RWPE2 (cell line): ENCODE data around the gene RSPH10B2.
"Not testable (repeated sequence)": the region's sequence is repeated elsewhere in the genome, so short reads cannot be mapped to it uniquely, and the experiment has no call there.

Experiments used
- ATAC-seq: fragments of 200-7000 bp; cut with Tn5 transposase; 3 replicates; pipeline ENCODE4 v1.9.1; 2021; ENCODE audit warnings: low read depth
- DNase-seq: peaks from one replicate; pipeline ENCODE4 v3.0.0-alpha.2; 2020; ENCODE audit warnings: low spot score
- H3K27ac ChIP-seq: fragments of 450-650 bp; 2 replicates; pipeline ENCODE4 v1.5.1; 2017; ENCODE audit warnings: mild to moderate bottlenecking; ENCODE audit not compliant: poor library complexity, severe bottlenecking
- H3K27me3 ChIP-seq: fragments of 250-450 bp; sonication (Bioruptor Pico); 2 replicates; pipeline ENCODE4 v1.5.1; 2021; ENCODE audit warnings: mild to moderate bottlenecking, moderate library complexity; ENCODE audit not compliant: insufficient read depth, poor library complexity, severe bottlenecking
- H3K36me3 ChIP-seq: fragments of 250-450 bp; sonication (Bioruptor Pico); 2 replicates; pipeline ENCODE4 v1.5.1; 2020; ENCODE audit warnings: low read depth, mild to moderate bottlenecking, moderate library complexity
- H3K4me1 ChIP-seq: fragments of 250-450 bp; sonication (Bioruptor Pico); 2 replicates; pipeline ENCODE4 v1.5.1; 2021; ENCODE audit warnings: mild to moderate bottlenecking, moderate library complexity; ENCODE audit not compliant: insufficient read depth, poor library complexity, severe bottlenecking
- H3K4me3 ChIP-seq: fragments of 250-450 bp; sonication (Bioruptor Pico); 2 replicates; pipeline ENCODE4 v1.5.1; 2021; ENCODE audit warnings: mild to moderate bottlenecking, moderate library complexity; ENCODE audit not compliant: severe bottlenecking
- H3K9me3 ChIP-seq: fragments of 250-450 bp; sonication (Bioruptor Pico); 2 replicates; pipeline ENCODE4 v1.5.1; 2021; ENCODE audit warnings: mild to moderate bottlenecking, moderate library complexity; ENCODE audit not compliant: severe bottlenecking
- CTCF ChIP-seq: fragments of 450-650 bp; IDR thresholded peaks from one replicate; pipeline ENCODE4 v1.5.1; 2017; ENCODE audit warnings: mild to moderate bottlenecking, moderate library complexity; ENCODE audit not compliant: poor library complexity, severe bottlenecking

RSPH10B2 gene

GRCh38 chr7:6753964-6754363, at the start of gene RSPH10B2:
Gene RSPH10B2, plus strand, starts transcription at chr7:6754103. Its CDS starts 3,575 bp downstream, at chr7:6757678.
- H3K4me1 ChIP-seq, DNase-seq, H3K27ac ChIP-seq, H3K27me3 ChIP-seq, H3K36me3 ChIP-seq, H3K9me3 ChIP-seq, H3K4me3 ChIP-seq: not testable (repeated sequence)
- peak; percentile 35; the same call in 1 of the 3 replicates for ATAC-seq

- H3K27me3 ChIP-seq = no peaks in the 10 kb centered on the region
- peak overlapping the region; percentile 86 for H3K4me3 ChIP-seq
- H3K4me1 ChIP-seq = peaks cover 10% of the 10 kb centered on the region
- H3K9me3 ChIP-seq = peaks cover 2% of the 10 kb centered on the region
- peaks cover 35% of the 10 kb centered on the region for H3K36me3 ChIP-seq
- no peak for TF ChIP-seq CTCF
- peak; percentile 40 for ATAC-seq
- no peak for DNase-seq
- H3K27ac ChIP-seq = peak overlapping the region; percentile 59
These were observed 47.8 kb upstream of the RSPH10B2 start for GRCh38 chr7:6705959-6706665.

GRCh38 chr7:6706666-6707407, 47.1 kb upstream of the RSPH10B2 start, which contains the start of gene ZNF12:
Gene ZNF12, minus strand, starts transcription at chr7:6706947. Its CDS starts 1,774 bp downstream, at chr7:6705173.
- Histone ChIP-seq H3K27ac (peak within 1 kb of the TSS; percentile 59), H3K4me3 (peak within 1 kb of the TSS; percentile 86), H3K9me3 (peaks cover 2% of the 10 kb centered on the region), H3K4me1 (peaks cover 10% of the 10 kb centered on the region), H3K36me3 (peaks cover 27% of the 10 kb centered on the region), H3K27me3 (no peaks in the 10 kb centered on the region)
- no peak for TF ChIP-seq CTCF
- DNase-seq (peak; percentile 95), ATAC-seq (peak; percentile 88)

GRCh38 chr7:6708304-6708703, 45.6 kb upstream of the RSPH10B2 start:
- Histone ChIP-seq H3K4me3 (no peak overlapping the region), H3K27ac (no peak overlapping the region), H3K36me3 (peaks cover 20% of the 10 kb centered on the region), H3K27me3 (no peaks in the 10 kb centered on the region), H3K4me1 (peaks cover 8% of the 10 kb centered on the region), H3K9me3 (no peaks in the 10 kb centered on the region)
- TF ChIP-seq CTCF = no peak
- ATAC-seq = no peak
- no peak for DNase-seq

GRCh38 chr7:6709808-6710207, 44.1 kb upstream of the RSPH10B2 start:
- Histone ChIP-seq H3K4me3 (no peak overlapping the region), H3K9me3 (no peaks in the 10 kb centered on the region), H3K36me3 (peaks cover 5% of the 10 kb centered on the region), H3K27ac (no peak overlapping the region), H3K27me3 (no peaks in the 10 kb centered on the region), H3K4me1 (peaks cover 7% of the 10 kb centered on the region)
- TF ChIP-seq CTCF = no peak
- DNase-seq (no peak), ATAC-seq (no peak)
